Measurements from ENCODE around the gene SLC36A4. TPM values are rescaled to one million over a fixed set of nuclear protein-coding genes. Genes with fewer than 3 reads are reported as not detected.

Gene SLC36A4
- total RNA-seq, 3 donors from 2014 or later = 8.3 to 20.1 (median 14.2) TPM

GRCh38 chr11:93169950-93170561 lies 27.7 kb downstream of the SLC36A4 start:
- intact Hi-C loops (cut with DNase I, micrococcal nuclease) = no loop called here
- TF ChIP-seq CTCF (IDR thresholded peaks at IDR 0.05) = peak; percentile 26
- Histone ChIP-seq H3K4me1 (ENCODE audit: low read depth) (no peaks in the 10 kb centered on the region), H3K9me3 (no peaks in the 10 kb centered on the region), H3K4me3 (no peak overlapping the region), H3K36me3 (ENCODE audit: low read depth) (no peaks in the 10 kb centered on the region)
- ATAC-seq (peak; percentile 36), DNase-seq (peak in 1 of 3 donors; percentile 54)

GRCh38 chr11:93169143-93169542 lies 28.6 kb downstream of the SLC36A4 start:
- DNase-seq = no peak
- intact Hi-C loops (cut with DNase I, micrococcal nuclease) = no loop called here
- no peak for ATAC-seq
- Histone ChIP-seq H3K36me3 (ENCODE audit: low read depth) (no peaks in the 10 kb centered on the region), H3K9me3 (no peaks in the 10 kb centered on the region), H3K4me3 (no peak overlapping the region), H3K4me1 (ENCODE audit: low read depth) (no peaks in the 10 kb centered on the region)
- no peak for TF ChIP-seq CTCF (IDR thresholded peaks at IDR 0.05)

- H3K9me3 ChIP-seq = no peaks in the 10 kb centered on the region
- no peak for DNase-seq
- no peak for TF ChIP-seq CTCF (IDR thresholded peaks at IDR 0.05)
- intact Hi-C loops (cut with DNase I, micrococcal nuclease) = no loop called here
- ATAC-seq = no peak
- H3K36me3 ChIP-seq (ENCODE audit: low read depth) = no peaks in the 10 kb centered on the region
- H3K4me3 ChIP-seq = no peak overlapping the region
- H3K4me1 ChIP-seq (ENCODE audit: low read depth) = no peaks in the 10 kb centered on the region
Measured at GRCh38 chr11:93166862-93167261, 30.9 kb downstream of the SLC36A4 start.

GRCh38 chr11:93166194-93166593 lies 31.6 kb downstream of the SLC36A4 start:
- Histone ChIP-seq H3K9me3 (no peaks in the 10 kb centered on the region), H3K4me1 (ENCODE audit: low read depth) (no peaks in the 10 kb centered on the region), H3K36me3 (ENCODE audit: low read depth) (no peaks in the 10 kb centered on the region), H3K4me3 (no peak overlapping the region)
- no peak for ATAC-seq
- no peak for TF ChIP-seq CTCF (IDR thresholded peaks at IDR 0.05)
- intact Hi-C loops (cut with DNase I, micrococcal nuclease) = no loop called here
- DNase-seq = no peak

- Histone ChIP-seq H3K4me3 (no peak overlapping the region), H3K9me3 (no peaks in the 10 kb centered on the region), H3K4me1 (ENCODE audit: low read depth) (no peaks in the 10 kb centered on the region), H3K36me3 (ENCODE audit: low read depth) (no peaks in the 10 kb centered on the region)
- intact Hi-C loops (cut with DNase I, micrococcal nuclease) = no loop called here
- TF ChIP-seq CTCF (IDR thresholded peaks at IDR 0.05) = no peak
- ATAC-seq = no peak
- DNase-seq = no peak
Measured at GRCh38 chr11:93160808-93161207, 37.0 kb downstream of the SLC36A4 start.

- Histone ChIP-seq H3K36me3 (ENCODE audit: low read depth) (no peaks in the 10 kb centered on the region), H3K9me3 (no peaks in the 10 kb centered on the region), H3K4me3 (no peak overlapping the region), H3K4me1 (ENCODE audit: low read depth) (no peaks in the 10 kb centered on the region)
- ATAC-seq (no peak), DNase-seq (no peak)
- TF ChIP-seq CTCF (IDR thresholded peaks at IDR 0.05) = no peak
- intact Hi-C loops (cut with DNase I, micrococcal nuclease) = no loop called here
Measured at GRCh38 chr11:93160156-93160555, 37.6 kb downstream of the SLC36A4 start.

Measured in mucosa of descending colon (tissue), 3 donors.